ENCODE results near the gene IGLL1.

DNA sequence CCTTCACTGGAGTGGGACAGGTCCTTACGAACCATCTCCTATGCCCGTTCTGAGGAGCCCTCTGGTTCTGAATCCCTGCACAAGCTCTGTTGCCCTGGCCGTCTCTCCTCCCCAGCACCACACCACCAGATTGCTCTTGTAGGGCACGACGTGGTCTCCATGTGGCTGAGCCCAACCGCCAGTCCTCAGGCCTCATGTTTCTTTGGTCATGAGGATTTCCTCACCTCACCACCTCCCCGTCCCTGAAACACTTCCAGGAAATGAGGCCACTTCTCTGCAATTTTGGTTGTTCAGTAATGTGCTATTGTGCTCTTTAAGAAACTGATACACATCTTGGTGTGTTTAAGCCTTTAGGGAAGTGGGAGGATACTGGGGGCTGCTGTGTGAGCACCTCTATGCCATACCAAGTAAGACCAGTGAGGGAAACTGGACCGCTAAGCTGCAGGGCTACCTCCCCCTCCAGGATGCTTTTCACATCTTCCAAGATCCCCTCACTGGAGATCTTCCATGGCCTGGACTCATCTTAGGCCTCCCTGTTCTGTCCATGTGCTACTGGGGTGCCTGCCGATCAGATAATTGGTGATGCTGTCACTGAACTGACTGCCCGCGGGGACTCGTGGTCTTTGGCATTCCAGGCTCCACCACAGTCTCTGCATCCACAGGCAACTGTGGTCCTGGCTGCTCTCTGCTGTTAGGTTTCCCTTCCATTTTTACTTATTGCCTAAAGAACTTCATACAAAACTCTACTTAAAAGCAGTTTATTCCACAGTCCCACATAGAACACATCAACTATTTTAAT, 30.1 kb upstream of the IGLL1 start:
- TF ChIP-seq, protein P1, sequence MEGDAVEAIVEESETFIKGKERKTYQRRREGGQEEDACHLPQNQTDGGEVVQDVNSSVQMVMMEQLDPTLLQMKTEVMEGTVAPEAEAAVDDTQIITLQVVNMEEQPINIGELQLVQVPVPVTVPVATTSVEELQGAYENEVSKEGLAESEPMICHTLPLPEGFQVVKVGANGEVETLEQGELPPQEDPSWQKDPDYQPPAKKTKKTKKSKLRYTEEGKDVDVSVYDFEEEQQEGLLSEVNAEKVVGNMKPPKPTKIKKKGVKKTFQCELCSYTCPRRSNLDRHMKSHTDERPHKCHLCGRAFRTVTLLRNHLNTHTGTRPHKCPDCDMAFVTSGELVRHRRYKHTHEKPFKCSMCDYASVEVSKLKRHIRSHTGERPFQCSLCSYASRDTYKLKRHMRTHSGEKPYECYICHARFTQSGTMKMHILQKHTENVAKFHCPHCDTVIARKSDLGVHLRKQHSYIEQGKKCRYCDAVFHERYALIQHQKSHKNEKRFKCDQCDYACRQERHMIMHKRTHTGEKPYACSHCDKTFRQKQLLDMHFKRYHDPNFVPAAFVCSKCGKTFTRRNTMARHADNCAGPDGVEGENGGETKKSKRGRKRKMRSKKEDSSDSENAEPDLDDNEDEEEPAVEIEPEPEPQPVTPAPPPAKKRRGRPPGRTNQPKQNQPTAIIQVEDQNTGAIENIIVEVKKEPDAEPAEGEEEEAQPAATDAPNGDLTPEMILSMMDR (IDR thresholded peaks at IDR 0.05), result no peak
- TF ChIP-seq POLR2A (IDR thresholded peaks at IDR 0.05), result no peak

All from thyroid gland (tissue), 4 donors.